Loucy (cell line): ENCODE data around the gene EGR4.

ENCODE experiments used
- H2AFZ ChIP-seq: fragments of 200-600 bp; sonication (generic); 2 replicates; pipeline ENCODE4 v1.6.0; 2016; ENCODE audit warnings: antibody characterized with exemption, mild to moderate bottlenecking, low read length, moderate library complexity
- H3F3A ChIP-seq: fragments of 200-600 bp; 2 replicates; pipeline ENCODE4 v1.6.0; 2016; ENCODE audit warnings: antibody characterized with exemption, low read depth, mild to moderate bottlenecking
- H3K27me3 ChIP-seq: fragments of 200-600 bp; sonication (generic); 2 replicates; pipeline ENCODE4 v1.6.1; 2014; ENCODE audit warnings: low read length, mild to moderate bottlenecking; ENCODE audit not compliant: insufficient read depth, poor library complexity, severe bottlenecking
- H3K36me3 ChIP-seq: fragments of 200-600 bp; sonication (generic); 2 replicates; pipeline ENCODE4 v1.6.1; 2016; ENCODE audit warnings: low read length; ENCODE audit not compliant: insufficient read depth
- H3K4me1 ChIP-seq: fragments of 200-600 bp; sonication (generic); 2 replicates; pipeline ENCODE4 v1.5.1; 2014; ENCODE audit warnings: low read length, mild to moderate bottlenecking; ENCODE audit not compliant: insufficient read depth, poor library complexity, severe bottlenecking
- H3K4me2 ChIP-seq: fragments of 200-600 bp; sonication (generic); 2 replicates; pipeline ENCODE4 v1.6.0; 2014; ENCODE audit warnings: antibody characterized with exemption, low read length, low read depth, mild to moderate bottlenecking; ENCODE audit not compliant: poor library complexity, severe bottlenecking
- H3K4me3 ChIP-seq: fragments of 200-600 bp; sonication (generic); 2 replicates; pipeline ENCODE4 v1.5.1; 2014; ENCODE audit warnings: low read length, mild to moderate bottlenecking, mixed read lengths; ENCODE audit not compliant: poor library complexity, severe bottlenecking
- H3K79me2 ChIP-seq: fragments of 200-600 bp; sonication (generic); 2 replicates; pipeline ENCODE4 v1.6.1; 2014; ENCODE audit warnings: low read length; ENCODE audit not compliant: insufficient read depth
- H3K9ac ChIP-seq: fragments of 200-600 bp; sonication (generic); 2 replicates; pipeline ENCODE4 v1.6.0; 2014; ENCODE audit warnings: mild to moderate bottlenecking, low read depth, low read length, moderate library complexity; ENCODE audit not compliant: poor library complexity, severe bottlenecking
- H3K9me2 ChIP-seq: fragments of 200-600 bp; sonication (generic); replicated peaks from 2 replicates; pipeline ENCODE4 v1.6.1; 2016; ENCODE audit warnings: low read depth, low read length, mixed read lengths
- H3K9me3 ChIP-seq: fragments of 200-600 bp; sonication (generic); 2 replicates; pipeline ENCODE4 v1.6.1; 2014; ENCODE audit warnings: mild to moderate bottlenecking, antibody characterized with exemption, low read length, low read depth; ENCODE audit not compliant: insufficient read depth
- H4K20me1 ChIP-seq: fragments of 200-600 bp; sonication (generic); 2 replicates; pipeline ENCODE4 v1.6.0; 2014; ENCODE audit warnings: antibody characterized with exemption, low read length, mild to moderate bottlenecking; ENCODE audit not compliant: insufficient read depth, poor library complexity, severe bottlenecking
- EZH2phosphoT487 ChIP-seq: fragments of 200-600 bp; IDR thresholded peaks from 2 replicates; pipeline ENCODE4 v1.6.1; 2018; ENCODE audit warnings: antibody characterized with exemption, mild to moderate bottlenecking, moderate library complexity, borderline replicate concordance
- TF ChIP-seq, protein P1 (sequence below): fragments of 200-600 bp; sonication (generic); conservative IDR thresholded peaks from 2 replicates; pipeline ENCODE4 v1.5.1; 2014; ENCODE audit warnings: mild to moderate bottlenecking, antibody characterized with exemption, low read length

EGR4 gene

DNA sequence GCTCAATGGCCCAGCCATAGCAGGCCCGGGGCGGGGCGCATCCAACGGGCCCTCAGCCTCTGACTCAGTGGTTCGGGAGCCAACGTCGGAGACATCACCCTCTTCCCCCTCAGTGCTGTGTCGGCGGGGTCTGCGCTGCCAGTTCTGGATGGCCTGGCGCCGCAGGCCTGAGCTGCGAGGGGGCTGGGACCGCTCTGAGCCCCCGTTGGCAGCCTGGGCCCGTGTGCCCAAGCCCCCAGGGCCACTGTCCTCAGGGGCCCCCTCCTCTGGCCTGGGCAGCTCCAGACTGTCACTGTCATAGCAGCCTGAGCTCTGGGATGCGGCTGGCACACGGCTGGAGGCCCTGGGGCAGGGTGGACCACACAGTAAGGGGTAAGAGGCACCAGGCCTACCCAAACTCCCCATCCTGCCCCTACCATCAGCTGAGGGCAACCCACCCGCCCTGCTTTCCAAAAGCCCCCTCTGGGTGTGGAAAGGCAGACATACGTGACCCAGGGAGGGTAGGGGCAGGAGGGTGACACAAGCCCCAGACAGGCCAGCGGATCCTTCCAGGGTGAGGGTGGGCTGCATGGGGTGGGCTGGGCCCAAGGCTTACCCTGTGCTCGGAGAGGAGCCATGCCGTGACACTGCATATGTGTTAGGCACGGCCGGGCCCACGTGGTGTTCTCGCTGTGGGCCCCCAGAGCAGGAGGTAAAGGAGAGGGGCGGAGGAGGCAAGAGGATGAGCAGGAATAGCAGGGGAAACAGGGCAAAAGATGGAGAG lies 27.9 kb downstream of the EGR4 start:
- no peaks in the 10 kb centered on the region for H3K9me2 ChIP-seq
- TF ChIP-seq, protein P1, sequence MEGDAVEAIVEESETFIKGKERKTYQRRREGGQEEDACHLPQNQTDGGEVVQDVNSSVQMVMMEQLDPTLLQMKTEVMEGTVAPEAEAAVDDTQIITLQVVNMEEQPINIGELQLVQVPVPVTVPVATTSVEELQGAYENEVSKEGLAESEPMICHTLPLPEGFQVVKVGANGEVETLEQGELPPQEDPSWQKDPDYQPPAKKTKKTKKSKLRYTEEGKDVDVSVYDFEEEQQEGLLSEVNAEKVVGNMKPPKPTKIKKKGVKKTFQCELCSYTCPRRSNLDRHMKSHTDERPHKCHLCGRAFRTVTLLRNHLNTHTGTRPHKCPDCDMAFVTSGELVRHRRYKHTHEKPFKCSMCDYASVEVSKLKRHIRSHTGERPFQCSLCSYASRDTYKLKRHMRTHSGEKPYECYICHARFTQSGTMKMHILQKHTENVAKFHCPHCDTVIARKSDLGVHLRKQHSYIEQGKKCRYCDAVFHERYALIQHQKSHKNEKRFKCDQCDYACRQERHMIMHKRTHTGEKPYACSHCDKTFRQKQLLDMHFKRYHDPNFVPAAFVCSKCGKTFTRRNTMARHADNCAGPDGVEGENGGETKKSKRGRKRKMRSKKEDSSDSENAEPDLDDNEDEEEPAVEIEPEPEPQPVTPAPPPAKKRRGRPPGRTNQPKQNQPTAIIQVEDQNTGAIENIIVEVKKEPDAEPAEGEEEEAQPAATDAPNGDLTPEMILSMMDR: no peak
- TF ChIP-seq EZH2phosphoT487: no peak
- H3K36me3 ChIP-seq: peaks cover 39% of the 10 kb centered on the region; the same call in 1 of the 2 replicates
- H3K9ac ChIP-seq: no peak overlapping the region
- no peaks in the 10 kb centered on the region for H4K20me1 ChIP-seq
- no peaks in the 10 kb centered on the region for H3K9me3 ChIP-seq
- no peaks in the 10 kb centered on the region for H3K4me1 ChIP-seq
- no peaks in the 10 kb centered on the region for H3K27me3 ChIP-seq
- H2AFZ ChIP-seq: no peak overlapping the region
- H3K4me2 ChIP-seq: no peak overlapping the region
- H3F3A ChIP-seq: no peaks in the 10 kb centered on the region
- no peak overlapping the region for H3K4me3 ChIP-seq
- no peaks in the 10 kb centered on the region for H3K79me2 ChIP-seq

DNA sequence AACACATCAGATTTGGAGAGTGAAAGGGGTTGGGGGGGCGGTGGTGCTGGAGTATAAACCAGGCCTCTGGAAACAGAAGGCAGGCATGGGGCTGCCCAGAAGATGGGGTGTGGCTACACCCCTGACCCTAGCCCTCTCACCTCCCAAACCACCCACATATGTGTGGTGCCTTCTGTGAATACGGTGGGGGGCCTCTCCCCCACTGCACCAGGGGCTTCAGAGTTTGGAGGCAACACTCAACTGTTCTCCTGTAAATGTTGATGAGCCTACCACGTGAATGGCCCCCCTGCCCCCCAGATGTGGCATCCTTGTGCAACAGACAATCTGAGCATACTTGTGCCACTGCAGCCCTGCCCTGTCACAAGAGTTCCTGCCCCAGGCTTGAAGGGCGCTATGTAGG lies 28.6 kb downstream of the EGR4 start:
- Histone ChIP-seq H3F3A (no peaks in the 10 kb centered on the region), H4K20me1 (no peaks in the 10 kb centered on the region), H3K9me3 (no peaks in the 10 kb centered on the region), H3K9me2 (no peaks in the 10 kb centered on the region), H3K4me1 (no peaks in the 10 kb centered on the region), H2AFZ (no peak overlapping the region), H3K36me3 (peaks cover 46% of the 10 kb centered on the region; the same call in 1 of the 2 replicates), H3K27me3 (no peaks in the 10 kb centered on the region), H3K4me2 (no peak overlapping the region), H3K79me2 (no peaks in the 10 kb centered on the region), H3K4me3 (no peak overlapping the region), H3K9ac (no peak overlapping the region)
- TF ChIP-seq EZH2phosphoT487: no peak
- TF ChIP-seq, protein P1: no peak

DNA sequence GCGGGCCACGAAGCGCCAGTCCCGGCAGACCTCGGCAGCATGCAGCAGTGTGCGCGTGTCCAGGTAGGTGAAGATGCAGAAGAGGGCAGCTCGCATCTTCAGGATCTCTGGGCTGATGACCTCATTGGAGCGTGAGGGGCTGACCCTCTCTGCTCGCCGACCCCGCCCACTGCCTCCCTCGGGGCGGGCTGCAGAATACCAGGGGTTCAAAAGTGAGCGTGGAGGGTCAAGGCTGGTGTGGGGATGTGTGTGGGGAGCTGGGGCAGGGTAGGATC lies 29.1 kb downstream of the EGR4 start:
- Histone ChIP-seq H3K79me2 (no peaks in the 10 kb centered on the region), H3K27me3 (no peaks in the 10 kb centered on the region), H4K20me1 (no peaks in the 10 kb centered on the region), H2AFZ (no peak overlapping the region), H3K4me1 (no peaks in the 10 kb centered on the region), H3K4me2 (no peak overlapping the region), H3K9me3 (no peaks in the 10 kb centered on the region), H3K36me3 (peaks cover 51% of the 10 kb centered on the region; the same call in 1 of the 2 replicates), H3K9ac (no peak overlapping the region), H3F3A (no peaks in the 10 kb centered on the region), H3K4me3 (no peak overlapping the region), H3K9me2 (no peaks in the 10 kb centered on the region)
- no peak for TF ChIP-seq EZH2phosphoT487
- TF ChIP-seq, protein P1: no peak
